Fibroblast of skin of left quadriceps (primary cell): ENCODE data around the gene SOX10.

Source experiments
- DNase-seq, 2 experiments: peaks; one replicate each; pipeline ENCODE4 v3.0.0-alpha.2; 2013; ENCODE audit warnings: low read depth in 2 of 2

Gene SOX10

DNA sequence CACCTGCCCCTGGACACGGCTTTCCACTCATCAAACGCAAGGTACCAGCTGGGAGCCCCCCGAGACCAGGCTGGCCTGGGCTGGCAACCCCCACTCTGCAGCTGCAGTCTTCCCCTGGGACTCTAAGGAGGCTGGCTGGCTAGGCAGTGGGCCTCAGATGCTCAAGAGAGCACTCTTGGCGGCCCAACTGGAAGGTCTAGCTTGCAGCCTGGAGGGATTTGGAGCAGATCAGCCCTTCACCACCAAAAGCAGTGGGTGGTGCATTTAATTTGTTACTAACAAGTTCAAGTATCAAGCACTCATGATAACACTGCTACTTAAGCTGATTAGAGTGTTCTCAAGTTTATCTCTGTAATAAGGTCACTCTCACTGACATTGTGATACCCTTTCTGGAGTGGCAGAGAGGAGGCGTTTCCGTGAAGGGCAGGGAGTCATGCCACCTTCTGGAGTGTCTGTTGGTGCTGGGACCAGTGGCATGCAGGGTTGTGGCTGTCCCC, 52.4 kb downstream of the SOX10 start:
- DNase-seq = no peak

GRCh38 chr22:37930952-37931440, 53.4 kb downstream of the SOX10 start:
- DNase-seq = no peak

DNA sequence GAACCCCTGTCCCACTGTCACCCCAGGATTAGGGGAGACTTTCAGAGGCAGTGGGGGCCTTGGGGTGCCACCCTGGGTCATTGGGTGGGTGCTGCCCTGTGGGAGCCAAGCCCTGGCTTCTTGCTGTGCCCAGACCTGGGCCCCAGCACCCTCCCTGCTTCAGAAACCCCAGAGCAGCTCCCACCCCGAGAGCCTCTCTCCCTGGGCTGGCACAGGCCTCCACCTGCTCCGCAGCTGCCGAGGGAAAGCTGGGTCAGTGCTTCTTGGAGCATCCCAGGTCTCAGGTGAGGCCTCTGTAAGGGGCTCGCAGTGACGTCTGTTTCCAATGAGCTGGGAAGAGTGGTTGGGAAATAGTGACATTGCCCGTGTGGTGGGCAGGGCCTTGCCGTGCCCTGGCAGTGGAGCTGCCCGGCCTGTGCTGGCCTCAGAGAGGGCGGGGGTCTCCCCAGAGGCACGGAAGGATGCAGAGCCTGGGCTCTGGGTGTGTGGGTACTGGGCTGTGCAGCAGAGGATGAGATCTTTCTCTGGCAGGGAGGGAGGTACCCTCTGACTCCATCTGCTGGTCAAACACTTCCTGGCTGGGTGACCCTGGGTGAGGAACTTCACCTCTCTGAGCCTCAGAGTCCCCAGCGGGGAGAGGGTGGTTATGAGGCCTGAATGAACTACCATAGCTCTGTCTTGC, 53.9 kb downstream of the SOX10 start:
- DNase-seq = no peak

GRCh38 chr22:37929390-37929789, 55.0 kb downstream of the SOX10 start:
- DNase-seq = no peak

DNA sequence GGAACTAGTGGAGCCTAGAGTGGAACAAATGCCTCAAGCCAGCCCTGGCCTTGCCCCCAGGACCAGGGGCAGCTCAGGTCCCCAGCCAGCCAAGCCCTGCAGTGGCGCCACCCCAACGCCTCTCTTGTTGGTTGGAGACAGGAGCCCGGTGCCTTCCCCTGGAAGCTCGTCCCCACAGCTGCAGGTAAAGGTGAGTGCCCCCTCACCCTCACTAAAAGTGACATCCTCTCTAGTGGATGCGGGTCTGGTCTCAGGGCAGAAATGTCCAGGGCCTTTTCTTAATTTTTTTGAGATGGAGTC, 56.8 kb downstream of the SOX10 start:
- no peak for DNase-seq

- DNase-seq = no peak
Measured at GRCh38 chr22:37926771-37927636, 57.4 kb downstream of the SOX10 start.

DNA sequence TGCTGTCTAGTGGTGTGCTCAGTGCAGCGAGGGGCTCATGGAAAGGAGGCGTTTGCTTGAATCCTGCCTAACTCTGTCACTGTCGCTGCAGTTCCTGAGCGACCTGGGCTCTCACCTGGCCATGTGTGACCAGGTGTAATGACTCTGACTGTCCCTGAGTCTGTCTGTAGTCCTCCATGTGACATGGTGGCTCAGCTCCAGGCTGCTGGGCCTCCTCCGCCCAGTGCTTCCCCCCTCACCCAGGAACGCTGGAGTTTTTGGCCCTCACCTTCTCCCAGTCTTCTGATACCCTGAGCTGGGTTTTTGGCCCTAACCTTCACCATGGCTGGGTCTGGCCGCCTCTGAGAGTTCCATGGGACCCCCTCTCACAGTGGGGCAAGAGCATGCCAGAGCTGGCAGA, 58.0 kb downstream of the SOX10 start:
- DNase-seq = no peak

DNA sequence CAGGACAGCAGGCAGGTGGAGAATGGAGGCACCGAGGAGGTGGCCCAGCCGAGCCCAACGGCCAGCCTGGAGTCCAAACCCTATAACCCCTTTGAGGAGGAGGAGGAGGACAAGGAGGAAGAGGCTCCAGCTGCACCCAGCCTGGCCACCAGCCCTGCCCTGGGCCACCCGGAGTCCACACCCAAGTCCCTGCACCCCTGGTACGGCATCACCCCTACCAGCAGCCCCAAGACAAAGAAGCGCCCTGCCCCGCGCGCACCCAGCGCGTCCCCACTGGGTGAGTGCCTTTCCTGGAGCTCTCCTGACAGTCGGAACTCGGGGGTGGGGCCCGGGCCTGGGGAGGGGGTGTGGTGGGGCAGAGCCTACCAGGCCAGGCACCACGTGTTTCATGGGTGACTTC, 58.6 kb downstream of the SOX10 start:
- no peak for DNase-seq

DNA sequence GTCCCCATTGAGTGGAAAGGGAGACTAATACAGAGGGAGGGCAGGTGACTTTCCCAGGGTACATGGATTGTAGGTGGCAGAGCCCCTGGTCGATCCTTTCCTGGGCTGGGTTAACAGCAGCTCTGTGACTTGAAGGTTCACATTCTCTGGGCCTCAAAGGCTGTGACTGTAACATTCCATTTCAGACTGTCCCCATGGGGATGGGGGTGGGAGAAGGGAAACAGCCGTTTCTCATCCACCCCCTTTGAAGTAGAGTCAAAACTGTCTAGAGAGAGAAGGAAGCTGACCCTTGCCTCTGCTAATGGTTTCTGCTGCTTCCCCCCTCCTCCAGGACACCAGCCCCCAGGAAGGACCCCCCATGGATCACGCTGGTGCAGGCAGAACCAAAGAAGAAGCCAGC, 59.0 kb downstream of the SOX10 start:
- no peak for DNase-seq

GRCh38 chr22:37924386-37925065, 59.8 kb downstream of the SOX10 start:
- no peak for DNase-seq

- DNase-seq = no peak
Measured at GRCh38 chr22:37923927-37924326, 60.4 kb downstream of the SOX10 start.
